Measurements from ENCODE around the gene STXBP3. TPM values are rescaled to one million over a fixed set of nuclear protein-coding genes. Genes with fewer than 3 reads are reported as not detected.
A peak's percentile ranks its signal among the peaks of the same experiment; 100 is the strongest.

The STXBP3 gene
- total RNA-seq, 2 donors from 2014 or later = 34.8 to 44.4 TPM

DNA sequence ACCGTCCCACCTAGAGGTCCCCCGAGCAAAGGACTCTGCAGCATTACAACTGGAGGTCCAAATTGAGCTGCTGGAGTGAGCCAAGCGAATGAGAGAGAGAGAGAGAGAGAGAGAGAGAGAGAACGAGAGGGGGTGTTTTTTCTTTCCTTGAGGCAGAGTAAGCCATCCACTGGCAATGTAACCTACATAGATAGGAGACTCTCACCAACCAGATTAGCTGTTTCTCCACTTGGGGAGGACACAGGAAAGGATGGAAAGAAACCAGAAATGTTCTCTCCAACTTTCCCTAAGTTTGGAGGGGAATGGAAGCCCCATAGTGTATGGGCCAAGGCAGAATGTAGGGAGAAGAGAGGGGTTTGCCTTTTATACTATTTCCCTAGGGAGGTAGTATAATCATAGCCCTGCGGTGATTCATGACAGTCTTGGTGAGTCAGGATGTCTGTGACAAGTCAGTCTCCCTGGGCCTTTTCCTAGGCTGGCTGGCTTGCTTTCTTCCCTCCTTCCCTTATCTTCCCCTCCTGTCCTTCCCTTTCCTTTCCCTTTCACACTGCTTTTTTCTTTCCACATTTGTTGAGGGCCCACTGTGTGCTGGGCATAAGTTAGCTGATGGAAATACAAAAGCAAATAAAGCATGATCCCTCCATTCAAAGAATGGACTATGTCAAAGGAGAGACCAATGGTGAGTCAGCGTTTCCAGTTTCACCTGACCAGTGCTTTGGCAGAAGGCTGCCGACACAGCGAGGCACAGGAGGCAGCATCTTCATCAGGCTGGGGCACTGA is 26.6 kb upstream of the STXBP3 start:
- no peaks in the 10 kb centered on the region for H3K9me3 Mint-ChIP-seq
- ATAC-seq = no peak
- H3K27ac Mint-ChIP-seq = peak overlapping the region; percentile 52 to 58
- no peaks in the 10 kb centered on the region for H3K36me3 Mint-ChIP-seq
- DNase-seq (ENCODE audit: low spot score in 2 of 2) = no peak

DNA sequence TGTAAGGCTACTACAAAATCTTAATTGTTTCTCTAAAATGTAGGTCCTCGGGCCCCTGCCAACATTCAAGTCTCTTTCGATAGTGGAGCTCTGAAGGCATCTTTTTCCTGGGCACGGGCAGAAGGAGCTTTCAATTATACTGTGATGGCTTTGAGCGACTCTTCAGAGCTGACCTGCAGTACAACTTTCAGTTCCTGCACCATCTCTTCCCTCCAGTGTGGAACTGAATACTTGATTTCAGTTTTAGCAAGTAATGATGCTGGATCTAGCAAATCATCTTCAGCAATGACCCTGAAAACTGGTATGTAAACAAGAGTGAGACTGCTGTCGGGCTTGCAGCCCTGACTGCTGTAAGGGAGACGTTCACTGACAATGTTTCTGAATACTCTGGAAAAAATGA is 24.2 kb upstream of the STXBP3 start:
- no peak for DNase-seq (ENCODE audit: low spot score in 2 of 2)
- no peak for ATAC-seq
- Mint-ChIP-seq H3K27ac (no peak overlapping the region), H3K36me3 (no peaks in the 10 kb centered on the region), H3K9me3 (no peaks in the 10 kb centered on the region)

DNA sequence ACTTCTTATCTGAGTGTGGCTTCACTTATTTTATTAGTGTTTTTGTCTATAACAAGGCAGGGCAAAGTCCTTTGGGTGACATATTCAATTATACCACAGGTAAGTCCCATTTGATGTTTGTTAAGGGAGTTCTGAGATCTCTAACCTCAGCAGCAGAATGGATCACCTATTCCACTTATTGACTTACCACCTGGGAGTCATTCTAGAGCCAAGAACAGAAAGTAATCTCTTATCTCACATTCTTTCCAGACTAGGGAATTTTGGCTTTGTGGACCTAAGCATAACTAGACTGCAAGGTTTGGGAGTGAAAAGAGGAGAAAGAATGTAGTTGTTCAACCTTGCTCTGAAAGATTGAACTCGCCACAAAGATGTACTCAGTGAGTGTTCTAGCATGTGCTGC is 20.6 kb upstream of the STXBP3 start:
- DNase-seq (ENCODE audit: low spot score in 2 of 2) (no peak), ATAC-seq (no peak)
- no peaks in the 10 kb centered on the region for H3K36me3 Mint-ChIP-seq

GRCh38 chr1:108728327-108728923 is 18.0 kb upstream of the STXBP3 start:
- DNase-seq (ENCODE audit: low spot score in 2 of 2) = no peak
- Mint-ChIP-seq H3K36me3 (no peaks in the 10 kb centered on the region), H3K9me3 (no peaks in the 10 kb centered on the region), H3K27ac (no peak overlapping the region)
- no peak for ATAC-seq

More for the DNA sequence above, 20.6 kb upstream of the STXBP3 start:
- no peaks in the 10 kb centered on the region for H3K9me3 Mint-ChIP-seq
- no peak overlapping the region for H3K27ac Mint-ChIP-seq

GRCh38 chr1:108729481-108729880 is 17.0 kb upstream of the STXBP3 start:
- no peaks in the 10 kb centered on the region for H3K9me3 Mint-ChIP-seq
- ATAC-seq (no peak), DNase-seq (ENCODE audit: low spot score in 2 of 2) (no peak)
- H3K36me3 Mint-ChIP-seq = no peaks in the 10 kb centered on the region
- no peak overlapping the region for H3K27ac Mint-ChIP-seq

GRCh38 chr1:108732398-108732797 is 14.1 kb upstream of the STXBP3 start:
- Mint-ChIP-seq H3K9me3 (no peaks in the 10 kb centered on the region), H3K36me3 (no peaks in the 10 kb centered on the region)
- ATAC-seq = no peak

GRCh38 chr1:108734171-108734865 is 12.2 kb upstream of the STXBP3 start:
- Mint-ChIP-seq H3K27ac (no peak overlapping the region), H3K9me3 (no peaks in the 10 kb centered on the region), H3K36me3 (no peaks in the 10 kb centered on the region)
- DNase-seq (ENCODE audit: low spot score in 2 of 2) (no peak), ATAC-seq (no peak)

More at GRCh38 chr1:108732398-108732797, 14.1 kb upstream of the STXBP3 start:
- DNase-seq (ENCODE audit: low spot score in 2 of 2) = no peak
- no peak overlapping the region for H3K27ac Mint-ChIP-seq

DNA sequence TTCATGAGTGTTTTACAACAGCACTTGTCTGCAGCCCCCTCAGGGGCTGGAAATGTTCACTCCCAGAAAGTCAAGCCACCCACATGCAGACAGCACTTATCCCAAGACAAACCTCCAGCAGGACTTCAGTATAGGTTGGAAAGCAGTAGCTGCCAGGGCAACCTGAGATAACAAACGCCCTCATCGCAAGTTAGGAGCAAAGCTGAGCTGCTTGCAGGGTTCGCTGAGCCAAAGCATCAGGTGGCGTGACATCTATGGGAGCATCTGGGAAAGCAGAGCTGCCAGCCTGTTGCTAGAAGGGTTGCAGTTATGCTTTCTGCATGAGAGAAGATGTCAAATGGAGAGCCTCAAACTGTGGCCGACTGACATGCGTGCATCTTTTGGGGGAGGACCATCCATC is 4.2 kb upstream of the STXBP3 start:
- peak overlapping the region in 1 of 2 donors; percentile 66 for H3K27ac Mint-ChIP-seq
- no peak for ATAC-seq

DNA sequence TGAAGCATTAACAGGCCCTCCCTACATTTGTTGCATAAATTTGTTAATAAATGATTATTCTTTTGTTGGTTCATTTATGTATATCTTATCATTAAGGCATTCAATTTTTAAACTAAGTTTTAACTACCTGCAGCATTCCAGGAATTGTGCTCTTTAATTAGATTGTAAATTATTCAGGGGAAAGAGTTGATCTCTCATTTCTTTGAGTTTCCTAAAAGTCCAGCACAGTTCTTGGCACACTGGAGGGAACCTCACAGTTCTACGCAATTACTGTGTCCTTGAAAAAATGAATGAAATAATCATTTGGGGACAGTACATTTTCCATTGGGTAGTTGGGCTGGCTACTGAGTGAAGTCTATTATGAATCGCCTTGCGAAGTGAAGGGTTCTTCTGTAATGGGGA is 493 bp upstream of the STXBP3 start:
- Mint-ChIP-seq H3K36me3 (peaks cover 14 to 29% of the 10 kb centered on the region in 2 donors), H3K27ac (peak overlapping the region in 1 of 2 donors; percentile 96), H3K9me3 (no peaks in the 10 kb centered on the region)
- ATAC-seq = no peak
- no peak for DNase-seq (ENCODE audit: low spot score in 2 of 2)

More for the DNA sequence above, 4.2 kb upstream of the STXBP3 start:
- H3K36me3 Mint-ChIP-seq = peaks cover 11 to 18% of the 10 kb centered on the region in 2 donors
- no peak for DNase-seq (ENCODE audit: low spot score in 2 of 2)
- H3K9me3 Mint-ChIP-seq = no peaks in the 10 kb centered on the region

- H3K27ac Mint-ChIP-seq = peak overlapping the region; percentile 96 to 98
- peaks cover 14 to 30% of the 10 kb centered on the region in 2 donors for H3K36me3 Mint-ChIP-seq
- ATAC-seq (peak; percentile 25 to 68), DNase-seq (ENCODE audit: low spot score in 2 of 2) (peak; percentile 45 to 69)
- no peaks in the 10 kb centered on the region for H3K9me3 Mint-ChIP-seq
Measured at GRCh38 chr1:108747171-108747850, 837 bp downstream of the STXBP3 start.

GRCh38 chr1:108747898-108748297 is 1.4 kb downstream of the STXBP3 start:
- Mint-ChIP-seq H3K27ac (peak overlapping the region in 1 of 2 donors; percentile 87), H3K9me3 (no peaks in the 10 kb centered on the region), H3K36me3 (peaks cover 14 to 30% of the 10 kb centered on the region in 2 donors)
- ATAC-seq = no peak
- DNase-seq (ENCODE audit: low spot score in 2 of 2) = no peak

- Mint-ChIP-seq H3K36me3 (peaks cover 14 to 30% of the 10 kb centered on the region in 2 donors), H3K27ac (no peak overlapping the region), H3K9me3 (no peaks in the 10 kb centered on the region)
- ATAC-seq (no peak), DNase-seq (ENCODE audit: low spot score in 2 of 2) (no peak)
Measured at GRCh38 chr1:108749081-108749480, 2.6 kb downstream of the STXBP3 start.

GRCh38 chr1:108750476-108751181 is 4.2 kb downstream of the STXBP3 start:
- Mint-ChIP-seq H3K27ac (no peak overlapping the region), H3K36me3 (peaks cover 14 to 27% of the 10 kb centered on the region in 2 donors), H3K9me3 (no peaks in the 10 kb centered on the region)
- ATAC-seq (no peak), DNase-seq (ENCODE audit: low spot score in 2 of 2) (no peak)

DNA sequence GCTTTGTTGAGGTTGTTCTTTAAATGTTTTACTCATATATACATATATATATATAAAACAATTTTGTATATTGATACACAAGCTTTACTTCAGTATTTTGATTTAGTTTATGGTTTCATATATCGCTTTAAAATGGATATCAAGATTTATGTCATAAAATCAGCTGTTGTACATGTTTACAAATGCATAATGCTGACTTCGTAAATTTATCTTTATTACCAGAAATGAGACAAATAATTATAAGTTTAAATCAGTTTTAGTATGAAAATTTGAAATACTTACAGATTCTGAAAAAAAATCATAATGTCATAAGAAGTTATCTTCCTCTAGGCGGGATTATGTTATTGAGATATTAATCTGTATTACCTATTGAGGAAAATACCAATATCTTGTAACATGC is 6.9 kb downstream of the STXBP3 start:
- peaks cover 0 to 10% of the 10 kb centered on the region in 2 donors for H3K36me3 Mint-ChIP-seq
- no peak for ATAC-seq
- DNase-seq (ENCODE audit: low spot score in 2 of 2) = no peak
- H3K9me3 Mint-ChIP-seq = no peaks in the 10 kb centered on the region
- H3K27ac Mint-ChIP-seq = no peak overlapping the region

GRCh38 chr1:108758796-108759195 is 12.3 kb downstream of the STXBP3 start:
- ATAC-seq = no peak
- peaks cover 0 to 5% of the 10 kb centered on the region in 2 donors for H3K36me3 Mint-ChIP-seq
- H3K9me3 Mint-ChIP-seq = no peaks in the 10 kb centered on the region
- no peak overlapping the region for H3K27ac Mint-ChIP-seq
- no peak for DNase-seq (ENCODE audit: low spot score in 2 of 2)

DNA sequence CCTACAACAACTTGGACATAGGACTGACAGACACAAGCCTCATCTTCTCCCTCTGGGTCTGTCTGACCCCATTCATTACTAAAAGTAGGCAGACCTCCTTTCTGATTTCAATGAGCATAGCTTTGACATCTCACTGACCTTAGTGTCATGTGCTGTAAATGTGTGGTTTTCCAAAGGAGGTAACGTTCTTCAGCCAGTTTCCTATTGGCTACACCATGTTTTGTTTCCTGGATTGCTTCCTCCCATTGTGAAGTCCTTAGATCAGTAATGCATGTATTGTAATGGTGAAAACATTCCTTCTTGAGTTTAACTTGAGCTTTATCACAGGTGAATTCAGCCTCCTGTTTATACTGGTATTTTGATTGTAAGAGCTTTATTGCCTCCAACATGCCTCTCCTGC is 20.6 kb downstream of the STXBP3 start:
- DNase-seq (ENCODE audit: low spot score in 2 of 2) = no peak
- peaks cover 0 to 5% of the 10 kb centered on the region in 2 donors for H3K36me3 Mint-ChIP-seq
- no peak overlapping the region for H3K27ac Mint-ChIP-seq
- no peak for ATAC-seq
- no peaks in the 10 kb centered on the region for H3K9me3 Mint-ChIP-seq
